ENCODE data around the gene IFNL4.
A peak's percentile ranks its signal among the peaks of the same experiment; 100 is the strongest.
"Not testable (repeated sequence)": the region's sequence is repeated elsewhere in the genome, so short reads cannot be mapped to it uniquely, and the experiment has no call there.

IFNL4 gene

GRCh38 chr19:39257227-39257626 lies 8.6 kb upstream of the IFNL4 start:
- no peak for DNase-seq (ENCODE audit: low read depth, low spot score)

- DNase-seq (ENCODE audit: low read depth, low spot score): no peak
Observed at GRCh38 chr19:39254531-39255345, 6.1 kb upstream of the IFNL4 start.

- no peak for DNase-seq (ENCODE audit: low read depth, low spot score)
Observed at GRCh38 chr19:39253374-39254149, 4.9 kb upstream of the IFNL4 start.

- DNase-seq (ENCODE audit: low read depth, low spot score): no peak
Observed at GRCh38 chr19:39252458-39252857, 3.8 kb upstream of the IFNL4 start.

- no peak for DNase-seq (ENCODE audit: low read depth, low spot score)
Observed at GRCh38 chr19:39251846-39252245, 3.2 kb upstream of the IFNL4 start.

GRCh38 chr19:39251081-39251480 lies 2.4 kb upstream of the IFNL4 start:
- no peak for DNase-seq (ENCODE audit: low read depth, low spot score)

- peak; percentile 42 for DNase-seq (ENCODE audit: low read depth, low spot score)
Observed at GRCh38 chr19:39247701-39248664, 673 bp downstream of the IFNL4 start.

GRCh38 chr19:39246951-39247669 lies 1.5 kb downstream of the IFNL4 start:
- peak; percentile 50 for DNase-seq (ENCODE audit: low read depth, low spot score)

- DNase-seq (ENCODE audit: low read depth, low spot score): not testable (repeated sequence)
Observed at GRCh38 chr19:39245166-39245565, 3.5 kb downstream of the IFNL4 start.

- DNase-seq (ENCODE audit: low read depth, low spot score): not testable (repeated sequence)
Observed at GRCh38 chr19:39244410-39245100, 4.1 kb downstream of the IFNL4 start, which contains the start of gene IFNL3. Gene IFNL3 (minus strand): TSS chr19:39245006. CDS start chr19:39244967, 39 bp downstream.

GRCh38 chr19:39243741-39244140 lies 4.9 kb downstream of the IFNL4 start:
- DNase-seq (ENCODE audit: low read depth, low spot score): not testable (repeated sequence)

GRCh38 chr19:39240421-39240820 lies 8.2 kb downstream of the IFNL4 start:
- no peak for DNase-seq (ENCODE audit: low read depth, low spot score)

- DNase-seq (ENCODE audit: low read depth, low spot score): no peak
Observed at GRCh38 chr19:39238944-39239343, 9.7 kb downstream of the IFNL4 start.

- DNase-seq (ENCODE audit: low read depth, low spot score): no peak
Observed at GRCh38 chr19:39238209-39238608, 10.4 kb downstream of the IFNL4 start.

- peak; percentile 82 for DNase-seq (ENCODE audit: low read depth, low spot score)
Observed at GRCh38 chr19:39237200-39238184, 11.2 kb downstream of the IFNL4 start.

- DNase-seq (ENCODE audit: low read depth, low spot score): no peak
Observed at GRCh38 chr19:39236527-39236926, 12.1 kb downstream of the IFNL4 start.

- no peak for DNase-seq (ENCODE audit: low read depth, low spot score)
Observed at GRCh38 chr19:39232708-39233107, 15.9 kb downstream of the IFNL4 start.

GRCh38 chr19:39230096-39230764 lies 18.4 kb downstream of the IFNL4 start:
- DNase-seq (ENCODE audit: low read depth, low spot score): no peak
